ENCODE results near the gene MSRB1. TPM values are rescaled to one million over a fixed set of nuclear protein-coding genes. Genes with fewer than 3 reads are reported as not detected.

MSRB1 gene
- total and polyA plus RNA-seq, 2 of the 13 experiments (the other 11 are each of a cell fraction or from before 2014, with no cell fraction given): 32.1 to 75.4 TPM

GRCh38 chr16:1984347-1985225, 41.6 kb upstream of the MSRB1 start (continued):
- TF ChIP-seq ZNF276 (CRISPR knock-in tag; IDR thresholded peaks at IDR 0.05; ENCODE audit: low read depth) (no peak), ZNF616 (CRISPR knock-in tag; IDR thresholded peaks at IDR 0.05; ENCODE audit: low read depth) (0 out of 2 replicates have a peak, but pooled peaks have one; percentile 30), KMT2A (CRISPR knock-in tag; IDR thresholded peaks at IDR 0.05) (peak; percentile 58), CENPX (CRISPR knock-in tag; IDR thresholded peaks at IDR 0.05) (no peak), PHF21A (CRISPR knock-in tag; IDR thresholded peaks at IDR 0.05) (peak; percentile 35; the same call in 1 of the 2 replicates), SP5 (CRISPR knock-in tag; IDR thresholded peaks at IDR 0.05; ENCODE audit: borderline replicate concordance, low read depth) (no peak; the same call in 1 of the 2 replicates), ZEB1 (IDR thresholded peaks at IDR 0.05; ENCODE audit: insufficient replicate concordance, low read depth) (no peak), POLR2A (IDR thresholded peaks at IDR 0.05; ENCODE audit: insufficient read depth in 1 of 2, low read depth in 2 of 2, low read length in 2 of 2) (peak in 1 of 2 experiments; percentile 5; a peak in 3 of 4 replicates), ZBTB26 (CRISPR knock-in tag; IDR thresholded peaks at IDR 0.05; ENCODE audit: borderline replicate concordance) (no peak), ARNT2 (CRISPR knock-in tag; IDR thresholded peaks at IDR 0.05; ENCODE audit: low read depth) (no peak; the same call in 1 of the 2 replicates), ZNF678 (CRISPR knock-in tag; IDR thresholded peaks at IDR 0.05) (no peak), DRAP1 (CRISPR knock-in tag; IDR thresholded peaks at IDR 0.05) (no peak), IRX3 (CRISPR knock-in tag; IDR thresholded peaks at IDR 0.05; ENCODE audit: borderline replicate concordance, low read depth) (no peak), ELF3 (CRISPR knock-in tag; IDR thresholded peaks at IDR 0.05) (no peak), HMGXB4 (CRISPR knock-in tag; IDR thresholded peaks at IDR 0.05; ENCODE audit: borderline replicate concordance in 1 of 2, low read depth in 1 of 2) (0 out of 4 replicates have a peak, but pooled peaks of 1 of the 2 experiments have one; percentile 3), YEATS2 (CRISPR knock-in tag; IDR thresholded peaks at IDR 0.05; ENCODE audit: borderline replicate concordance) (0 out of 2 replicates have a peak, but pooled peaks have one; percentile 7), TP53 (CRISPR knock-in tag; conservative IDR thresholded peaks at IDR 0.05) (no peak), NAIF1 (CRISPR knock-in tag; IDR thresholded peaks at IDR 0.05; ENCODE audit: borderline replicate concordance) (no peak), ZNF841 (CRISPR knock-in tag; IDR thresholded peaks at IDR 0.05; ENCODE audit: borderline replicate concordance) (no peak), BCL6 (CRISPR knock-in tag; IDR thresholded peaks at IDR 0.05) (no peak), ZNF317 (CRISPR knock-in tag; IDR thresholded peaks at IDR 0.05) (no peak), SPEN (CRISPR knock-in tag; IDR thresholded peaks at IDR 0.05; ENCODE audit: low read depth) (peak; percentile 13; the same call in 1 of the 2 replicates), PLRG1 (conservative IDR thresholded peaks at IDR 0.05) (no peak), HNRNPL (IDR thresholded peaks at IDR 0.05; ENCODE audit: low read depth, low read length) (0 out of 2 replicates have a peak, but pooled peaks have one; percentile 54), BRCA1 (CRISPR knock-in tag; IDR thresholded peaks at IDR 0.05) (no peak), ZNF121 (CRISPR knock-in tag; IDR thresholded peaks at IDR 0.05) (no peak)

Measured in HepG2 (cell line).